Fibroblast of mammary gland (primary cell): Measurements from ENCODE around the gene CADM1.

Experiments used
- DNase-seq: peaks from one replicate; pipeline ENCODE4 v3.0.0-alpha.2; 2010; ENCODE audit warnings: low read depth
- H3K4me3 ChIP-seq: 2 replicates; pipeline ENCODE4 v1.5.1; 2011; ENCODE audit warnings: low read depth, mild to moderate bottlenecking, low read length, moderate library complexity; ENCODE audit not compliant: control insufficient read depth
- TF ChIP-seq, protein P1 (sequence below): conservative IDR thresholded peaks from 2 replicates; pipeline ENCODE4 v1.5.1; 2011; ENCODE audit warnings: low read depth, low read length, inconsistent platforms; ENCODE audit not compliant: control insufficient read depth, insufficient read depth

Gene CADM1

DNA sequence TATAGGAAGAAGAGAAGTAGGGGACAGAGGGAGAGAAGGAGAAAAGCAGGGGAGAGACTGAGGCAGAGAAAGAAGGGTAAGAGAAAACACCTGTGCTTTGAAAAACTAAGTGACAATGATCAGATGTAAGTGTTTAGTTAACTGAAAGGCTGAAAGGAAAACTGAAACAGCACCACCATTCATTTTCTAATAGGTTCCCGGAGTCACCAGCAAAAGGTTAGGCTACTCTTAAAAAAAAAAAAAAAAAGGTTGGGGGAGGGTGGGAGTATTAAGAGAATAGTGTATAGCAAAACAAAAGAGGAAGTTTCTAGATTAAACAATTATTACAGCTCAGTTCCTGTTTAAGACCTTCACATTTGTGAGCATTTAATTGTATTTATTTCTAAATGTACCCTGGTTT, 113.8 kb downstream of the CADM1 start:
- DNase-seq: no peak
- TF ChIP-seq, protein P1, sequence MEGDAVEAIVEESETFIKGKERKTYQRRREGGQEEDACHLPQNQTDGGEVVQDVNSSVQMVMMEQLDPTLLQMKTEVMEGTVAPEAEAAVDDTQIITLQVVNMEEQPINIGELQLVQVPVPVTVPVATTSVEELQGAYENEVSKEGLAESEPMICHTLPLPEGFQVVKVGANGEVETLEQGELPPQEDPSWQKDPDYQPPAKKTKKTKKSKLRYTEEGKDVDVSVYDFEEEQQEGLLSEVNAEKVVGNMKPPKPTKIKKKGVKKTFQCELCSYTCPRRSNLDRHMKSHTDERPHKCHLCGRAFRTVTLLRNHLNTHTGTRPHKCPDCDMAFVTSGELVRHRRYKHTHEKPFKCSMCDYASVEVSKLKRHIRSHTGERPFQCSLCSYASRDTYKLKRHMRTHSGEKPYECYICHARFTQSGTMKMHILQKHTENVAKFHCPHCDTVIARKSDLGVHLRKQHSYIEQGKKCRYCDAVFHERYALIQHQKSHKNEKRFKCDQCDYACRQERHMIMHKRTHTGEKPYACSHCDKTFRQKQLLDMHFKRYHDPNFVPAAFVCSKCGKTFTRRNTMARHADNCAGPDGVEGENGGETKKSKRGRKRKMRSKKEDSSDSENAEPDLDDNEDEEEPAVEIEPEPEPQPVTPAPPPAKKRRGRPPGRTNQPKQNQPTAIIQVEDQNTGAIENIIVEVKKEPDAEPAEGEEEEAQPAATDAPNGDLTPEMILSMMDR: no peak
- H3K4me3 ChIP-seq: no peak overlapping the region

DNA sequence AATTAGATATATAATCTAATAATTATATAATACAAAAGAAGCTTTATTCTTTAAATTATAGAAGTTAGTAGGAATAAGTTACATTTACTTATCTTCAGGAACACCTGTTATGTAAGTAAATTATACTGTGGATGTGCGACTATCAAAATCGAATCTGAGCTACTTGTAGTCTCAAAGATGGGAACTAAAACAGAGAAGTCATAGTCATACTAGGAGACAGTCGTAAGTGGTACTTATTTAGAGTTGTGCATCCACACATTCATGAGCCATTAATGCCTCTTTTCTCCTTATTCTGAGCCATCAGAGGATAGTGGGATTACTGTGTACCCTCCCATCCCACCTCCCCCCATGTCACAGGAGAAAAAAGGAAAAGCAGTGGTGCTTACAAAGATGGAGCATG, 114.4 kb downstream of the CADM1 start:
- H3K4me3 ChIP-seq: no peak overlapping the region
- DNase-seq: no peak
- TF ChIP-seq, protein P1: no peak

DNA sequence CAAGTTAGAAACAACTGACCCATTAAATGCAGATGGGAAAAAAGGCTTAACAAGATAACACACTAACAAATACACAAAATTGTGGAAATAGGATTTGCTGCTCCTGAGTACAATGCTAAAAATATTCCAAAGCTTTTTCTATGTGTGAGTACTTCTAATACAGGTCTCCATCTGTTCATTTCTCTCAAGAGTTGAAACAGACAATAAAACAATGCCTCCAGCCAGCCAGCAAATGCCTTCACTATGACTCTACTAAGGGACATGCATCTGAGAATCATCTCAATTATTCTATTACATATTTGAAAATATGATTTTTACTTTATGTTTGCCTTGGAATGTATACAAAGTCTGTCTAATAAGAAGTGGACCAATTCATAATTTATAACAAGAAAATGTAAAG, 119.0 kb downstream of the CADM1 start:
- no peak for DNase-seq
- no peak overlapping the region for H3K4me3 ChIP-seq
- TF ChIP-seq, protein P1: no peak

DNA sequence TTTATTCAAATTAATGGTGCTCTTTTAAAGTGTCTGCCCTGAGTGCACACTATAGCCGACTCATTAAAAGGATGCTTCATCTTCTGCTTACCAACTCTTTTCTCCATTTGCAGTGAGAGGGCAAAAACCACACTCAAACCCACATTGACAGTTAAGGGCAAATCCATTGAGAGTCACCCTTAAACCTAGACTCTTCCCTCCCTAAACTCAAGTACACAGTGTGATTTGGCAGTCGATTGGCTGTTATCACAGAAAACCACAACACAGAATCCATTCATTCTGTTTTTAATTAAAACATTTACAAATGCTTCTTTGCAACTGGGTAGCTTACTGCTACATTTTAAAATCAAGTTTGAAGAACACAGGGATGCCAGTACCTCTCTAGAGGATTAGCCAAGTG, 120.0 kb downstream of the CADM1 start:
- no peak overlapping the region for H3K4me3 ChIP-seq
- TF ChIP-seq, protein P1: no peak
- DNase-seq: no peak

DNA sequence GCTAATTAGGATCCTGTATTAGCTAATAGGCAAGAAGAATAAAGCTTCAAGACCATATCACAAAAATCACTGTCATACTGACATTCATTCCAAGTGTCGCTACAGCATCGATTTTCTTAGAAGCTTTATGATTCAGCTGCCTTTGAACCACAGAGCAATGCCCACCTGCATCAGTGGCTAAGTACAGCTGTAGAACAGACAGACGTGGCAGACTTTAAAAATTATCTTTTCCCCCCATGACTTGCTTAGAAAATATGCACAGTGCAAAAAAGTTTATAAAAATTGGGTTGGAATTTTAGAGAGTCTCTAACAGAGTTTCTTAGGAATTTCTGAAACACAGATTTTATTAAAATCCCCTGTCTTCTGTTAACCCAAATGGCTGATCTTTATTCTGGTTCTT, 120.8 kb downstream of the CADM1 start:
- DNase-seq: no peak
- H3K4me3 ChIP-seq: no peak overlapping the region
- TF ChIP-seq, protein P1: no peak

DNA sequence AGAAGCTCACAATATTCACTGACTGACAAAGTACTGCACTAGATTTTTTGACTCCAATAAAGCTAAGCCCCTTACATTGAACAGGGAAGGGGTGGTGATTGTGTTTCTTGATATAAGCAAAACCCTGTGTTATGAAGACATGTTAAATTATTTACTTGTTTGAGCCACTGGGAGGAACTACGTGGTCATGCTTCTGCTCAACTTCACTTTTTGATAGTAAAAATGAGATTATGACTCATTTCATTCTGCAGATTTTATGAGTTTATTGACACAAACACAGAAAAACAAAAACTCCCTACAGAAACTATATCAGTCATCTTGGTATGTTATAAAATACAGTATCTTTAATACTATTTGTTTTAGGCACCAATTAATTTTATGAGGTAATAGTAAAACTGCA, 124.7 kb downstream of the CADM1 start:
- TF ChIP-seq, protein P1: no peak
- DNase-seq: no peak
- no peak overlapping the region for H3K4me3 ChIP-seq

DNA sequence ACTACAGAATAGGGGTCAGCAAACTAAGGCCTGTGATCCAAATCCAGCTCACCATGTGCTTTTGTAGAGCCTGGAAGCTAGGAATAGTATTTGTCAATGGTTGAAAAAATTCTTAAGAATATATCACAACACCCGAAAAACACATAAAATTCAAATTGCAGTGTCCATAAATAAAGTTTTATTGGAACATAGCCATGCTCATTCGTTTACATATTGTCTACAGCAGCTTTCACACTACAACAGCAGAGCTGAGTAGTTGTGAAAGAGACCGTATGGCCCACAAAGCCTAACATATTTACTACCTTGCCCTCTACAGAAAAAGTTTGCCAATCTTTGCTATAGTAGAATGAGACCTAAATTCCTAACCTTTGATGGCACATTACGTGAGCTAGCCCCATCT, 125.7 kb downstream of the CADM1 start:
- no peak for DNase-seq
- TF ChIP-seq, protein P1: no peak
- H3K4me3 ChIP-seq: no peak overlapping the region
